DMS 273 treated with DMSO at 0.1 percent for 48 hours (cell line): Measurements from ENCODE around the gene GPC2.
A peak's percentile ranks its signal among the peaks of the same experiment; 100 is the strongest.
"Not testable (repeated sequence)": the region's sequence is repeated elsewhere in the genome, so short reads cannot be mapped to it uniquely, and the experiment has no call there.

Experiments used
- DNase-seq: peaks from one replicate; lab custom pipeline; 2025; lab: John Stamatoyannopoulos, UW

Gene GPC2

GRCh38 chr7:100204454-100204853 is 27.3 kb upstream of the GPC2 start:
- no peak for DNase-seq

- DNase-seq, result no peak
Measured at GRCh38 chr7:100200693-100201092, 23.5 kb upstream of the GPC2 start.

- no peak for DNase-seq
Measured at GRCh38 chr7:100198266-100198665, 21.1 kb upstream of the GPC2 start.

- DNase-seq, result not testable (repeated sequence)
Measured at GRCh38 chr7:100195901-100196322, 18.7 kb upstream of the GPC2 start.

- DNase-seq, result no peak
Measured at GRCh38 chr7:100195222-100195621, 18.0 kb upstream of the GPC2 start.

- DNase-seq, result no peak
Measured at GRCh38 chr7:100192969-100193368, 15.8 kb upstream of the GPC2 start.

- DNase-seq, result not testable (repeated sequence)
Measured at GRCh38 chr7:100192281-100192862, 15.2 kb upstream of the GPC2 start.

GRCh38 chr7:100191775-100192174 is 14.6 kb upstream of the GPC2 start:
- DNase-seq, result no peak

- no peak for DNase-seq
Measured at GRCh38 chr7:100190048-100190711, 13.0 kb upstream of the GPC2 start.

- no peak for DNase-seq
Measured at GRCh38 chr7:100189061-100189460, 11.9 kb upstream of the GPC2 start.

GRCh38 chr7:100185726-100186125 is 8.5 kb upstream of the GPC2 start:
- peak; percentile 73 for DNase-seq

- DNase-seq, result not testable (repeated sequence)
Measured at GRCh38 chr7:100183090-100183489, 5.9 kb upstream of the GPC2 start.

- not testable (repeated sequence) for DNase-seq
Measured at GRCh38 chr7:100182616-100183015, 5.4 kb upstream of the GPC2 start.

GRCh38 chr7:100180084-100180483 is 2.9 kb upstream of the GPC2 start:
- DNase-seq, result not testable (repeated sequence)

GRCh38 chr7:100176096-100177044 is 811 bp downstream of the GPC2 start:
- DNase-seq, result no peak

GRCh38 chr7:100175296-100175935 is 1.8 kb downstream of the GPC2 start:
- DNase-seq, result no peak

- DNase-seq, result no peak
Measured at GRCh38 chr7:100174582-100174981, 2.6 kb downstream of the GPC2 start.

- no peak for DNase-seq
Measured at GRCh38 chr7:100173806-100174495, 3.2 kb downstream of the GPC2 start.

- no peak for DNase-seq
Measured at GRCh38 chr7:100171840-100172239, 5.3 kb downstream of the GPC2 start.

- DNase-seq, result no peak
Measured at GRCh38 chr7:100171087-100171681, 6.0 kb downstream of the GPC2 start.
